HEK293T (cell line): ENCODE data around the gene SEMA3B.

Experiments used
- CTCF ChIA-PET: fragments of 350-600 bp; formaldehyde crosslinking; extraction: SDS; loops from one replicate; lab custom pipeline; 2021; ENCODE audit warnings: antibody characterized with exemption, inconsistent platforms; lab: Yijun Ruan, JAX
- POLR2A ChIA-PET: fragments of 350-600 bp; formaldehyde crosslinking; extraction: SDS; loops from one replicate; lab custom pipeline; 2020; ENCODE audit warnings: antibody characterized with exemption, inconsistent platforms; lab: Yijun Ruan, JAX
- DNase-seq: peaks from one replicate; pipeline ENCODE4 v3.0.0; 2012; ENCODE audit warnings: mixed read lengths; ENCODE audit errors: extremely low spot score
- ARNT ChIP-seq: fragments of 450-650 bp; IDR thresholded peaks from 2 replicates; pipeline ENCODE4 v1.6.1; 2017; ENCODE audit warnings: mild to moderate bottlenecking
- BHLHE40 ChIP-seq: fragments of 450-650 bp; IDR thresholded peaks from 2 replicates; pipeline ENCODE4 v1.6.1; 2016; ENCODE audit warnings: mild to moderate bottlenecking, moderate library complexity, borderline replicate concordance
- CTBP1 ChIP-seq: fragments of 450-650 bp; IDR thresholded peaks from 2 replicates; pipeline ENCODE4 v1.6.1; 2016; ENCODE audit warnings: borderline replicate concordance
- ELF4 ChIP-seq: fragments of 450-650 bp; IDR thresholded peaks from 2 replicates; pipeline ENCODE4 v1.6.1; 2017; ENCODE audit warnings: antibody characterized with exemption
- FOXA1 ChIP-seq: fragments of 450-650 bp; IDR thresholded peaks from 2 replicates; pipeline ENCODE4 v1.6.1; 2016; ENCODE audit warnings: mild to moderate bottlenecking
- FOXK2 ChIP-seq: fragments of 450-650 bp; IDR thresholded peaks from 2 replicates; pipeline ENCODE4 v1.6.1; 2016; ENCODE audit warnings: mild to moderate bottlenecking
- FOXM1 ChIP-seq: fragments of 450-650 bp; IDR thresholded peaks from 2 replicates; pipeline ENCODE4 v1.6.1; 2017; ENCODE audit warnings: mild to moderate bottlenecking, borderline replicate concordance
- HDGF ChIP-seq: fragments of 450-650 bp; IDR thresholded peaks from 2 replicates; pipeline ENCODE4 v1.6.1; 2017; ENCODE audit warnings: antibody characterized with exemption, borderline replicate concordance
- L3MBTL2 ChIP-seq: fragments of 450-650 bp; conservative IDR thresholded peaks from 2 replicates; pipeline ENCODE4 v1.6.1; 2016; ENCODE audit warnings: mild to moderate bottlenecking
- LEF1 ChIP-seq: fragments of 450-650 bp; IDR thresholded peaks from 2 replicates; pipeline ENCODE4 v1.6.1; 2017; ENCODE audit warnings: mild to moderate bottlenecking, borderline replicate concordance
- NFRKB ChIP-seq: fragments of 450-650 bp; IDR thresholded peaks from 2 replicates; pipeline ENCODE4 v1.6.1; 2016; ENCODE audit warnings: mild to moderate bottlenecking, moderate library complexity
- PKNOX1 ChIP-seq: fragments of 450-650 bp; IDR thresholded peaks from 2 replicates; pipeline ENCODE4 v1.6.1; 2016
- SP1 ChIP-seq: fragments of 450-650 bp; IDR thresholded peaks from 2 replicates; pipeline ENCODE4 v1.6.1; 2017
- SUZ12 ChIP-seq: fragments of 450-650 bp; IDR thresholded peaks from 2 replicates; pipeline ENCODE4 v1.6.1; 2016; ENCODE audit warnings: mild to moderate bottlenecking
- TARDBP ChIP-seq: fragments of 450-650 bp; IDR thresholded peaks from 2 replicates; pipeline ENCODE4 v1.6.1; 2016
- ZNF384 ChIP-seq: fragments of 450-650 bp; IDR thresholded peaks from 2 replicates; pipeline ENCODE4 v1.6.1; 2016

SEMA3B gene

GRCh38 chr3:50264964-50265485 lies 3.9 kb upstream of the SEMA3B start:
- CTCF ChIA-PET, result interaction anchor here (0.6 to 1.7 kb wide), 8 partner anchors 10 to 280 kb away, joined by 3 to 9 read pairs (median 4); no protein-coding TSS in a partner anchor
- DNase-seq, result no peak
- TF ChIP-seq PKNOX1, result no peak
- no peak for TF ChIP-seq HDGF
- no peak for TF ChIP-seq LEF1
- no peak for TF ChIP-seq CTBP1
- no peak for TF ChIP-seq SUZ12
- no peak for TF ChIP-seq ZNF384
- no peak for TF ChIP-seq FOXM1
- no peak for TF ChIP-seq FOXK2
- no peak for TF ChIP-seq NFRKB
- TF ChIP-seq TARDBP, result no peak
- no peak for TF ChIP-seq BHLHE40
- no peak for TF ChIP-seq L3MBTL2
- no peak for TF ChIP-seq FOXA1
- TF ChIP-seq SP1, result no peak
- TF ChIP-seq ELF4, result no peak
- no peak for TF ChIP-seq ARNT
- POLR2A ChIA-PET, result interaction anchor here (0.6 to 1.9 kb wide), 9 partner anchors 19 to 335 kb away, joined by 3 to 8 read pairs (median 4); partner anchors contain the start of genes CYB561D2, HYAL3, IFRD2 and MON1A

GRCh38 chr3:50265571-50265970 lies 3.4 kb upstream of the SEMA3B start:
- POLR2A ChIA-PET, result interaction anchor here (1.9 to 2.6 kb wide), 2 partner anchors 19 to 37 kb away, joined by 7 to 12 read pairs; no protein-coding TSS in a partner anchor
- TF ChIP-seq L3MBTL2 (no peak), ZNF384 (no peak), FOXK2 (no peak), ARNT (no peak), CTBP1 (no peak), SP1 (no peak), HDGF (no peak), LEF1 (no peak), BHLHE40 (no peak), PKNOX1 (no peak), FOXM1 (no peak), NFRKB (no peak), SUZ12 (no peak), FOXA1 (no peak), TARDBP (no peak), ELF4 (no peak)
- DNase-seq, result no peak
- CTCF ChIA-PET, result interaction anchor here (0.6 to 1.7 kb wide), 2 partner anchors 19 to 56 kb away, joined by 4 to 9 read pairs; no protein-coding TSS in a partner anchor

- TF ChIP-seq HDGF (no peak), LEF1 (no peak), L3MBTL2 (no peak), ELF4 (no peak), NFRKB (no peak), CTBP1 (no peak), BHLHE40 (no peak), ZNF384 (no peak), ARNT (no peak), SUZ12 (no peak), FOXM1 (no peak), SP1 (no peak), FOXK2 (no peak), PKNOX1 (no peak), TARDBP (no peak), FOXA1 (no peak)
- ChIA-PET POLR2A (interaction anchor here (1.9 to 2.6 kb wide), 2 partner anchors 20 to 37 kb away, joined by 7 to 12 read pairs; no protein-coding TSS in a partner anchor), CTCF (interaction anchor here (0.6 to 1.4 kb wide), 2 partner anchors 55 to 71 kb away, joined by 4 to 5 read pairs; no protein-coding TSS in a partner anchor)
- no peak for DNase-seq
These were observed 2.9 kb upstream of the SEMA3B start for GRCh38 chr3:50266017-50266416.

- no peak for TF ChIP-seq HDGF
- TF ChIP-seq BHLHE40, result no peak
- TF ChIP-seq SP1, result no peak
- no peak for TF ChIP-seq FOXA1
- TF ChIP-seq FOXM1, result no peak
- TF ChIP-seq LEF1, result no peak
- no peak for TF ChIP-seq PKNOX1
- TF ChIP-seq FOXK2, result no peak
- no peak for TF ChIP-seq NFRKB
- no peak for TF ChIP-seq L3MBTL2
- ChIA-PET CTCF (interaction anchor here (1.0 to 1.6 kb wide), 4 partner anchors 17 to 72 kb away, joined by 3 to 5 read pairs (median 4); no protein-coding TSS in a partner anchor), POLR2A (interaction anchor here (0.6 to 2.6 kb wide), 6 partner anchors 31 to 70 kb away, joined by 3 to 12 read pairs (median 4); partner anchors contain the start of genes GNAI2 and SLC38A3)
- no peak for DNase-seq
These were observed 2.1 kb upstream of the SEMA3B start for GRCh38 chr3:50266836-50267235.
